Heart left ventricle (tissue), 16 donors: ENCODE data around the gene SRPRA. TPM values are rescaled to one million over a fixed set of nuclear protein-coding genes. Genes with fewer than 3 reads are reported as not detected.

Experiments
- ATAC-seq, 4 donors: fragments of 200-7000 bp; cut with Tn5 transposase; one replicate each; pipeline ENCODE4 v1.9.1; 2020 to 2022; ENCODE audit warnings: moderate library complexity in 4 of 4, mild to moderate bottlenecking in 3 of 4, moderate number of reproducible peaks in 1 of 4
- DNase-seq, 5 donors: peaks; one replicate each; pipeline ENCODE4 v3.0.0-alpha.2; 2020
- H3K27ac ChIP-seq, 12 donors: fragments of 200-600 bp; sonication (generic) in 4 of 12; one replicate each; pipeline versions ENCODE4 v1.5.0 to v1.8.0; 2016 to 2022; ENCODE audit warnings: mild to moderate bottlenecking in 2 of 12
- H3K27me3 ChIP-seq, 9 donors: fragments of 200-600 bp; sonication (generic) in 2 of 9; one replicate each; pipeline versions ENCODE4 v1.5.1 to v1.8.0; 2016 to 2022; ENCODE audit warnings: mild to moderate bottlenecking in 3 of 9
- H3K36me3 ChIP-seq, 9 donors: fragments of 200-600 bp; sonication (generic) in 2 of 9; one replicate each; pipeline versions ENCODE4 v1.5.0 to v1.8.0; 2018 to 2022; ENCODE audit warnings: mild to moderate bottlenecking in 2 of 9
- H3K4me1 ChIP-seq, 12 donors: fragments of 200-600 bp; sonication (generic) in 4 of 12; one replicate each; pipeline versions ENCODE4 v1.5.0 to v1.8.0; 2016 to 2022; ENCODE audit warnings: mild to moderate bottlenecking in 3 of 12
- H3K4me3 ChIP-seq, 12 donors: fragments of 200-600 bp; sonication (generic) in 4 of 12; one replicate each; pipeline versions ENCODE4 v1.5.0 to v1.8.0; 2017 to 2022; ENCODE audit warnings: mild to moderate bottlenecking in 9 of 12, moderate library complexity in 4 of 12
- H3K9me3 ChIP-seq, 12 donors: fragments of 200-600 bp; sonication (generic) in 4 of 12; one replicate each; pipeline versions ENCODE4 v1.5.0 to v1.8.0; 2016 to 2022; ENCODE audit warnings: mild to moderate bottlenecking in 1 of 12
- CTCF ChIP-seq, 12 donors: fragments of 200-600 bp; sonication (generic) in 4 of 12; IDR thresholded peaks; one replicate each; pipeline versions ENCODE4 v1.5.0 to v1.8.0; 2018 to 2022; ENCODE audit warnings: antibody characterized with exemption in 12 of 12, mild to moderate bottlenecking in 5 of 12
- POLR2A ChIP-seq, 2 donors: fragments of 450-650 bp; IDR thresholded peaks; one replicate each; pipeline ENCODE4 v1.6.1; 2017; ENCODE audit warnings: antibody characterized with exemption in 2 of 2, mild to moderate bottlenecking in 2 of 2, moderate library complexity in 2 of 2
- WGBS, 4 donors: extraction: QIAGEN DNeasy Blood & Tissue Kit in 2 of 4; methylation state at CpG; one replicate each; pipeline versions ENCODE4 v1.1.5 to v1.1.7; 2013 to 2018; 5-methylcytosine and 5-hydroxymethylcytosine counted together
- intact Hi-C, 10 donors: fragments of 100-400 bp; cut with DNase I; formaldehyde crosslinking; loops; one replicate each; pipeline versions ENCODE4 v1.11.1 to v1.14.2; 2022
- long read RNA-seq, 3 donors: library from polyadenylated mRNA; unstranded; transcript quantifications; one replicate each; pipeline ENCODE4 v2.0.0, GENCODE V29; 2020 to 2021
- polyA plus RNA-seq, 2 donors: library from polyadenylated mRNA; stranded (reverse); fragments of 200-250 nt; gene quantifications; one replicate each; pipeline ENCODE4 v1.2.3, GENCODE V29; 2013
- total RNA-seq, 9 donors: library from RNA; depleted of rRNA in 2 of 9; stranded (reverse); fragments of >200 nt in 2 of 9; fragmentation: NEBNext Ultra II Directional in 3 of 9; extraction: Animal tissue kit (Norgen Biotek cat#: 25700) in 3 of 9; gene quantifications; one replicate each; pipeline versions ENCODE4 v1.1.0 to v1.2.4, GENCODE V29; 2016 to 2023
- donor health status: ischemic (EF 13 %, LVEDD 7.1; RV severe dilation, severe dysfunction).
- donor health status: healthy with polysubstance abuse.
- donor health status: DM: no; HTN: yes; CAD: no.
- donor health status: DM: no; HTN: no; CAD: no.
- donor health status: ischemic (EF 25% LVEDD 6.9; RV normal size, moderate dysfunction).
- donor health status: ischemic (EF 25% LVEDD 5.7; RV mildly dilated, moderate dysfunction).
- donor health status: healthy.
- donor health status: DM: yes; HTN: yes; CAD: no.
- donor health status: ischemic (EF 35%, LVEDD 5.7; RV mildly dilated, moderate dysfunction).
- donor health status: nonischemic (EF 11% LVEDD 7.7; RV severe dilation, severe dysfunction).
- donor health status: DM: yes; HTN: yes; CAD: no.
- donor health status: PGD.
- donor health status: ischemic (EF 29% LVEDD 5.4; RV normal size, mild dysfunction).
- donor health status: nonischemic (EF 23%, LVEDD 6.1; RV moderate dilation, normal function).

Gene SRPRA
- total RNA-seq (10 to 100 TPM; 65.0 to 90.8 (median 79.3) TPM), polyA plus RNA-seq (10 to 100 TPM; 38.4 to 99.3 TPM)
- long read RNA-seq, donor 1, transcript SRPRA-201 (14 exons, 3,069 nt) = major isoform, 40 of 49 reads
- long read RNA-seq, donor 1, partial matches to known transcripts = 3 of 49 reads
- long read RNA-seq, donor 1, other reads (novel, unspliced or antisense) = 6 of 49 reads
- long read RNA-seq, donor 2, transcript SRPRA-206 (13 exons, 2,453 nt) = minor isoform, 5 of 204 reads
- long read RNA-seq, donor 2, transcript SRPRA-201 (14 exons, 3,069 nt) = major isoform, 175 of 204 reads
- long read RNA-seq, donor 2, partial matches to known transcripts = 16 of 204 reads
- long read RNA-seq, donor 2, other reads (novel, unspliced or antisense) = 8 of 204 reads
- long read RNA-seq, donor 3, transcript SRPRA-201 (14 exons, 3,069 nt) = major isoform, 38 of 58 reads
- long read RNA-seq, donor 3, partial matches to known transcripts = 10 of 58 reads
- long read RNA-seq, donor 3, other reads (novel, unspliced or antisense) = 10 of 58 reads

DNA sequence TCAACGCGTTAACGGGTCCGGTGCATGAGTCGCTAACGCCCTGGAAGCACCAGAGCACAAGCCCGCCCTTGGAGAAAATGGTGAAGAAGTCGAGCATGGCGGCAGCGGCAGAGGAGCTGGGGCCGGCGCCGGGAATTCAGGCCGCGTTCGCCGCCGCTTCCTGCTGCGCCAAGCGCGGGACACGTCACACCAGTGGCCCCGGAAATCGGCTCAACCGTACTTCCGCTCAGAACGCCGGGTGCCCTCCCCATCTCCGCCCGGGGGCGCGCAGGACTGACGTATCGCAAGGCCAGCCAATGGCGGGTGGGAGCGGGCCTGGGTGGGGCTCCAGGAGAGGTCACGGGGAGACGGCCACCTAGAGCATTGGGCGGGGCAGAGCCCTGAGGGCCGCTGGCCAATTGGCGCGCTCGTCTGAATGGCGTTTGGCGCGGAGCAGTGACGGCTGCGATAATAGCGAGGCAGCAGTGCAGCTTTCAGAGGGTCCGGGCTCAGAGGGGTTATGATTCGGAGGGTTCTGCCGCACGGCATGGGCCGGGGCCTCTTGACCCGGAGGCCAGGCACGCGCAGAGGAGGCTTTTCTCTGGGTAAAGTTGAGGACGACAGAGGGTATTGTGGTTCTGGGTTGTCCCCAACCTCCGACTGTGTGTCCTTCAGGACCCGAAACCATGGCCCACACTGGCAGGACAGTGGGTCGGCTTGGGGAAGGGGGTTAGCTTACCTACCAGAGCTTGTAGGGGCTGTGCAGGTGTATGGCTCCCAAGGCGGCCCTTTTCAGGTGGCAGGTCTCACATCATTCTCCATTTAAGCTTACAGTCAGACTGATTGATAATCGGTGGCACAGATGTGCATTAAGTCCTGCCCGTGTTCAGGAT lies at the start of gene SRPRA, which contains the start of gene FOXRED1:
SRPRA (minus strand) TSS at position 188 of the 872 bp plus-strand sequence; CDS start at position 97, 91 bp downstream.
FOXRED1 (plus strand) TSS at position 447 of the 872 bp plus-strand sequence; CDS start at position 500, 53 bp downstream.
- H3K27ac ChIP-seq = peak within 1 kb of the TSS; percentile 56 to 97 (median 90)
- intact Hi-C loops = loop anchor here in 9 of 10 donors (1.0 to 10.0 kb wide), 9 partner anchors 14 to 644 kb away; partner anchors contain the start of genes FAM118B (in 9 of the 9), RPUSD4 (in 9 of the 9), TIRAP (in 2 of the 9) and CDON (in 1 of the 9)
- DNase-seq (peak; percentile 100), ATAC-seq (peak; percentile 99 to 100 (median 100))
- TF ChIP-seq CTCF (IDR thresholded peaks at IDR 0.05) (no peak), POLR2A (IDR thresholded peaks at IDR 0.05) (peak in 1 of 2 donors; percentile 78)
- peaks cover 0 to 26% (median 15%) of the 10 kb centered on the region in 12 donors for H3K4me1 ChIP-seq
- H3K9me3 ChIP-seq = no peaks in the 10 kb centered on the region
- WGBS, 4 donors = 0 to 1% (median 1%) methylated on average over 36 to 64 of the region's 64 CpGs
- H3K27me3 ChIP-seq = no peaks in the 10 kb centered on the region
- peaks cover 2 to 55% (median 48%) of the 10 kb centered on the region in 9 donors for H3K36me3 ChIP-seq
- H3K4me3 ChIP-seq = peak within 1 kb of the TSS; percentile 63 to 99 (median 78)

DNA sequence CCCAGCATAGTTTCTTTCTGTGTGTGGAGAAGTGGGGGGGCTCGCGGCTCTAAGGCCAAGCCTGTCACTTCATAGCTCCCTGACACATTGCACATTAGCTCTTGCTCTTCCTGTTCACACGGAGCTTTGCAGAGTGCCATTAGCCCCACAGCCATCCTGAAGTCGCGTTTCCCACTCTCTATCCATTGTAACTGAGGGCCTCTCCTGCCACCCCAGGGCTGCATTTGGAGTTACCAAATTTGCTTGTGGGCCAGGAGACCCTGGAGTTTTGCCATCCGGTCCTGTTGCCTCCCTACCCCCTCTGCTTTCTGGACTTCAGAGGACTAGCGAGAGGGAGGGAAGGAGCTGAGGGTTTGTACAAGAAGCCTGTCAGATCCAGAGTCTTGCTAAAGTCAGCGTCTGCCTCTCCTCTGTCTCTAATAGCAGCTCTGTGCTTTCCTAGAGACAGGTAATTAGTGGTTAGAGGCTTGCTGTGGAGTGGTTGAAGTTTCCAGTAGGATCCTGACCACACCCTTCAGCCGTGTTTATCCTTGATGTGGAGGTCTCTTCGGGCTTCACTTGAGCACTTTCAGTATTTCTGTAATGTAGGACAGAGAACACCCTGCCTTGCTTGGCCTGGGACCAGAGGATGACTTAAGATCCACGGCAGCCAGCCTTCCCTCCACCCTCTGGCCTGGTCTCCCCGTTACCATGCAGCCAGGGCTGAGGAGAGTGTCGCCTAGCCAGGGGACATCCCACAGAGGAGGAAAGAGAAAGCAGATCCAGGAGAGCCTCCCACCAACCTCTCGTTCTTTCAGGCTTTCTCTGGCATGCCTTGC lies 49.3 kb upstream of the SRPRA start:
- H3K36me3 ChIP-seq = peaks cover 0 to 16% (median 4%) of the 10 kb centered on the region in 9 donors
- H3K9me3 ChIP-seq = no peaks in the 10 kb centered on the region
- TF ChIP-seq POLR2A (IDR thresholded peaks at IDR 0.05) (no peak), CTCF (IDR thresholded peaks at IDR 0.05) (peak in 1 of 12 donors; percentile 12)
- H3K27me3 ChIP-seq = no peaks in the 10 kb centered on the region
- intact Hi-C loops = loop anchor here in 9 of 10 donors (5.0 to 10.0 kb wide), 9 partner anchors 39 to 1027 kb away; partner anchors contain the start of gene ST3GAL4 (in 4 of the 9)
- WGBS, 4 donors = 29 to 63% (median 31%) methylated on average over 9 to 14 of the region's 14 CpGs
- H3K27ac ChIP-seq = peak overlapping the region; percentile 73 to 93 (median 82)
- ATAC-seq (peak; percentile 86 to 93 (median 92)), DNase-seq (peak; percentile 79 to 88 (median 83))
- peaks cover 7 to 45% (median 27%) of the 10 kb centered on the region in 12 donors for H3K4me1 ChIP-seq
- peak overlapping the region in 7 of 12 donors; percentile 6 to 44 (median 17) for H3K4me3 ChIP-seq

GRCh38 chr11:126317432-126317755 lies 48.7 kb upstream of the SRPRA start:
- peak overlapping the region; percentile 73 to 93 (median 82) for H3K27ac ChIP-seq
- no peak for DNase-seq
- H3K27me3 ChIP-seq = no peaks in the 10 kb centered on the region
- peaks cover 0 to 17% (median 4%) of the 10 kb centered on the region in 9 donors for H3K36me3 ChIP-seq
- H3K4me1 ChIP-seq = peaks cover 7 to 45% (median 27%) of the 10 kb centered on the region in 12 donors
- H3K9me3 ChIP-seq = no peaks in the 10 kb centered on the region
- no peak for TF ChIP-seq POLR2A (IDR thresholded peaks at IDR 0.05)
- TF ChIP-seq CTCF (IDR thresholded peaks at IDR 0.05) = no peak
- no peak for ATAC-seq
- intact Hi-C loops = loop anchor here in 9 of 10 donors (5.0 to 10.0 kb wide), 9 partner anchors 40 to 1027 kb away; partner anchors contain the start of gene ST3GAL4 (in 4 of the 9)
- 55 to 69% (median 61%) methylated on average over 1 of the region's 1 CpG for WGBS, 4 donors
- peak overlapping the region in 3 of 12 donors; percentile 15 to 44 (median 35) for H3K4me3 ChIP-seq
